HepG2 (cell line): ENCODE measurements around the gene PPP2R2C. TPM values are rescaled to one million over a fixed set of nuclear protein-coding genes. Genes with fewer than 3 reads are reported as not detected.
A peak's percentile ranks its signal among the peaks of the same experiment; 100 is the strongest.

Source experiments
- BATF2 ChIP-seq: sonication (generic); formaldehyde crosslinking; IDR thresholded peaks from 2 replicates; pipeline ENCODE4 v1.8.0; 2022; ENCODE audit warnings: mild to moderate bottlenecking, missing genetic modification reagents, moderate library complexity
- E2F2 ChIP-seq: sonication (generic); formaldehyde crosslinking; IDR thresholded peaks from 2 replicates; pipeline ENCODE4 v1.4.0; 2020; ENCODE audit warnings: missing genetic modification reagents, borderline replicate concordance
- FOXC1 ChIP-seq: sonication (generic); formaldehyde crosslinking; IDR thresholded peaks from 2 replicates; pipeline ENCODE4 v1.8.0; 2022; ENCODE audit warnings: mild to moderate bottlenecking, missing genetic modification reagents, borderline replicate concordance
- HNRNPLL ChIP-seq: fragments of 200-400 bp; formaldehyde crosslinking; IDR thresholded peaks from 2 replicates; pipeline ENCODE4 v1.6.1; 2017; ENCODE audit warnings: mild to moderate bottlenecking, low read depth, low read length; ENCODE audit not compliant: poor library complexity, severe bottlenecking
- KMT2B ChIP-seq: IDR thresholded peaks from 2 replicates; pipeline ENCODE4 v1.6.1; 2016; ENCODE audit warnings: missing genetic modification reagents, missing compliant biosample characterization
- LBX2 ChIP-seq: sonication (generic); formaldehyde crosslinking; IDR thresholded peaks from 2 replicates; pipeline ENCODE4 v1.5.0; 2020; ENCODE audit warnings: missing genetic modification reagents, mild to moderate bottlenecking, borderline replicate concordance
- RBM39 ChIP-seq: fragments of 200-400 bp; formaldehyde crosslinking; IDR thresholded peaks from one replicate; pipeline ENCODE4 v1.6.1; 2018; ENCODE audit warnings: antibody characterized with exemption, mild to moderate bottlenecking, low read depth, low read length; ENCODE audit not compliant: poor library complexity, severe bottlenecking
- REL ChIP-seq: sonication (generic); formaldehyde crosslinking; conservative IDR thresholded peaks from 2 replicates; pipeline ENCODE4 v1.8.0; 2022; ENCODE audit warnings: mild to moderate bottlenecking, missing genetic modification reagents, moderate library complexity
- TERF1 ChIP-seq: sonication (generic); formaldehyde crosslinking; IDR thresholded peaks from 2 replicates; pipeline ENCODE4 v1.8.0; 2022; ENCODE audit warnings: mild to moderate bottlenecking, missing genetic modification reagents, moderate library complexity
- ZBTB44 ChIP-seq: sonication (generic); formaldehyde crosslinking; IDR thresholded peaks from 2 replicates; pipeline ENCODE4 v1.4.0; 2020; ENCODE audit warnings: missing genetic modification reagents
- ZFP90 ChIP-seq: sonication (generic); formaldehyde crosslinking; IDR thresholded peaks from 2 replicates; pipeline ENCODE4 v1.8.0; 2022; ENCODE audit warnings: missing genetic modification reagents, mild to moderate bottlenecking, inconsistent platforms, borderline replicate concordance
- ZNF513 ChIP-seq: sonication (generic); formaldehyde crosslinking; conservative IDR thresholded peaks from 2 replicates; pipeline ENCODE4 v1.5.0; 2020; ENCODE audit warnings: missing genetic modification reagents
- ZNF577 ChIP-seq: sonication (generic); formaldehyde crosslinking; IDR thresholded peaks from 2 replicates; pipeline ENCODE4 v1.4.0; 2020; ENCODE audit warnings: mild to moderate bottlenecking, low read depth, missing genetic modification reagents, borderline replicate concordance
- ZNF605 ChIP-seq: sonication (generic); formaldehyde crosslinking; IDR thresholded peaks from 2 replicates; pipeline ENCODE4 v1.8.0; 2022; ENCODE audit warnings: mild to moderate bottlenecking, missing genetic modification reagents
- ZNF674 ChIP-seq: sonication (generic); formaldehyde crosslinking; IDR thresholded peaks from 2 replicates; pipeline ENCODE4 v1.5.0; 2020; ENCODE audit warnings: low read depth, mild to moderate bottlenecking, missing genetic modification reagents
- ZNF713 ChIP-seq: sonication (generic); formaldehyde crosslinking; IDR thresholded peaks from 2 replicates; pipeline ENCODE4 v1.4.0; 2020; ENCODE audit warnings: mild to moderate bottlenecking, missing genetic modification reagents
- ZNF766 ChIP-seq: sonication (generic); formaldehyde crosslinking; IDR thresholded peaks from 2 replicates; pipeline ENCODE4 v1.5.0; 2020; ENCODE audit warnings: missing genetic modification reagents, borderline replicate concordance
- polyA plus RNA-seq, 8 experiments: library from polyadenylated mRNA; depleted of rRNA in 3 of 8; stranded (reverse) in 7 of 8; unstranded in 1 of 8; fragments of >200 nt; fragmentation: Illumina TruSeq in 4 of 8; extraction: Trizol in 4 of 8; gene quantifications; 2 replicates each; pipeline versions ENCODE4 v1.2.1 to v1.2.3, GENCODE V29; 2011 to 2016; ENCODE audit warnings: low read depth in 4 of 8, missing spikeins in 1 of 8, mixed read lengths in 1 of 8; ENCODE audit not compliant: insufficient read depth in 1 of 8
- total RNA-seq, 5 experiments: library from RNA; depleted of rRNA; stranded (reverse); fragments of >200 nt; fragmentation: Illumina TruSeq; extraction: Trizol; gene quantifications; 2 replicates each; pipeline ENCODE4 v1.2.3, GENCODE V29; 2016; ENCODE audit warnings: low read depth in 1 of 5
- TF ChIP-seq, protein P1 (sequence below): sonication (generic); formaldehyde crosslinking; IDR thresholded peaks from 2 replicates; pipeline ENCODE4 v1.4.0; 2020; ENCODE audit warnings: missing genetic modification reagents

The PPP2R2C gene
- total and polyA plus RNA-seq, 2 of the 13 experiments (the other 11 are each of a cell fraction or from before 2014, with no cell fraction given): 0.60 to 8.6 TPM

- TF ChIP-seq ZBTB44: no peak
- TF ChIP-seq HNRNPLL: peak; percentile 30
- TF ChIP-seq ZNF713 (CRISPR knock-in tag): no peak
- TF ChIP-seq REL (CRISPR knock-in tag): no peak
- TF ChIP-seq ZNF674: no peak
- TF ChIP-seq ZNF605 (CRISPR knock-in tag): peak; percentile 68; the same call in 1 of the 2 replicates
- TF ChIP-seq ZFP90 (CRISPR knock-in tag): no peak
- no peak for TF ChIP-seq ZNF577 (CRISPR knock-in tag)
- TF ChIP-seq E2F2 (CRISPR knock-in tag): no peak
- TF ChIP-seq LBX2 (CRISPR knock-in tag): no peak
- TF ChIP-seq FOXC1 (CRISPR knock-in tag): 0 out of 2 replicates have a peak, but pooled peaks have one; percentile 36
- TF ChIP-seq ZNF513 (CRISPR knock-in tag): no peak
- no peak for TF ChIP-seq KMT2B (CRISPR knock-in tag)
- no peak for TF ChIP-seq RBM39
- TF ChIP-seq BATF2 (CRISPR knock-in tag): no peak
- no peak for TF ChIP-seq TERF1 (CRISPR knock-in tag)
- TF ChIP-seq, protein P1, sequence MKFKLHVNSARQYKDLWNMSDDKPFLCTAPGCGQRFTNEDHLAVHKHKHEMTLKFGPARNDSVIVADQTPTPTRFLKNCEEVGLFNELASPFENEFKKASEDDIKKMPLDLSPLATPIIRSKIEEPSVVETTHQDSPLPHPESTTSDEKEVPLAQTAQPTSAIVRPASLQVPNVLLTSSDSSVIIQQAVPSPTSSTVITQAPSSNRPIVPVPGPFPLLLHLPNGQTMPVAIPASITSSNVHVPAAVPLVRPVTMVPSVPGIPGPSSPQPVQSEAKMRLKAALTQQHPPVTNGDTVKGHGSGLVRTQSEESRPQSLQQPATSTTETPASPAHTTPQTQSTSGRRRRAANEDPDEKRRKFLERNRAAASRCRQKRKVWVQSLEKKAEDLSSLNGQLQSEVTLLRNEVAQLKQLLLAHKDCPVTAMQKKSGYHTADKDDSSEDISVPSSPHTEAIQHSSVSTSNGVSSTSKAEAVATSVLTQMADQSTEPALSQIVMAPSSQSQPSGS (CRISPR knock-in tag): no peak
- TF ChIP-seq ZNF766 (CRISPR knock-in tag): no peak
Measured at GRCh38 chr4:6322761-6323566, 149.4 kb downstream of the PPP2R2C start (continued).
